Measurements from ENCODE around the gene EFCAB6.
A peak's percentile ranks its signal among the peaks of the same experiment; 100 is the strongest.

EFCAB6 gene, protein sequence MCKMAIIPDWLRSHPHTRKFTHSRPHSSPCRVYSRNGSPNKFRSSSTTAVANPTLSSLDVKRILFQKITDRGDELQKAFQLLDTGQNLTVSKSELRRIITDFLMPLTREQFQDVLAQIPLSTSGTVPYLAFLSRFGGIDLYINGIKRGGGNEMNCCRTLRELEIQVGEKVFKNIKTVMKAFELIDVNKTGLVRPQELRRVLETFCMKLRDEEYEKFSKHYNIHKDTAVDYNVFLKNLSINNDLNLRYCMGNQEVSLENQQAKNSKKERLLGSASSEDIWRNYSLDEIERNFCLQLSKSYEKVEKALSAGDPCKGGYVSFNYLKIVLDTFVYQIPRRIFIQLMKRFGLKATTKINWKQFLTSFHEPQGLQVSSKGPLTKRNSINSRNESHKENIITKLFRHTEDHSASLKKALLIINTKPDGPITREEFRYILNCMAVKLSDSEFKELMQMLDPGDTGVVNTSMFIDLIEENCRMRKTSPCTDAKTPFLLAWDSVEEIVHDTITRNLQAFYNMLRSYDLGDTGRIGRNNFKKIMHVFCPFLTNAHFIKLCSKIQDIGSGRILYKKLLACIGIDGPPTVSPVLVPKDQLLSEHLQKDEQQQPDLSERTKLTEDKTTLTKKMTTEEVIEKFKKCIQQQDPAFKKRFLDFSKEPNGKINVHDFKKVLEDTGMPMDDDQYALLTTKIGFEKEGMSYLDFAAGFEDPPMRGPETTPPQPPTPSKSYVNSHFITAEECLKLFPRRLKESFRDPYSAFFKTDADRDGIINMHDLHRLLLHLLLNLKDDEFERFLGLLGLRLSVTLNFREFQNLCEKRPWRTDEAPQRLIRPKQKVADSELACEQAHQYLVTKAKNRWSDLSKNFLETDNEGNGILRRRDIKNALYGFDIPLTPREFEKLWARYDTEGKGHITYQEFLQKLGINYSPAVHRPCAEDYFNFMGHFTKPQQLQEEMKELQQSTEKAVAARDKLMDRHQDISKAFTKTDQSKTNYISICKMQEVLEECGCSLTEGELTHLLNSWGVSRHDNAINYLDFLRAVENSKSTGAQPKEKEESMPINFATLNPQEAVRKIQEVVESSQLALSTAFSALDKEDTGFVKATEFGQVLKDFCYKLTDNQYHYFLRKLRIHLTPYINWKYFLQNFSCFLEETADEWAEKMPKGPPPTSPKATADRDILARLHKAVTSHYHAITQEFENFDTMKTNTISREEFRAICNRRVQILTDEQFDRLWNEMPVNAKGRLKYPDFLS (N-terminal part only)

DNA sequence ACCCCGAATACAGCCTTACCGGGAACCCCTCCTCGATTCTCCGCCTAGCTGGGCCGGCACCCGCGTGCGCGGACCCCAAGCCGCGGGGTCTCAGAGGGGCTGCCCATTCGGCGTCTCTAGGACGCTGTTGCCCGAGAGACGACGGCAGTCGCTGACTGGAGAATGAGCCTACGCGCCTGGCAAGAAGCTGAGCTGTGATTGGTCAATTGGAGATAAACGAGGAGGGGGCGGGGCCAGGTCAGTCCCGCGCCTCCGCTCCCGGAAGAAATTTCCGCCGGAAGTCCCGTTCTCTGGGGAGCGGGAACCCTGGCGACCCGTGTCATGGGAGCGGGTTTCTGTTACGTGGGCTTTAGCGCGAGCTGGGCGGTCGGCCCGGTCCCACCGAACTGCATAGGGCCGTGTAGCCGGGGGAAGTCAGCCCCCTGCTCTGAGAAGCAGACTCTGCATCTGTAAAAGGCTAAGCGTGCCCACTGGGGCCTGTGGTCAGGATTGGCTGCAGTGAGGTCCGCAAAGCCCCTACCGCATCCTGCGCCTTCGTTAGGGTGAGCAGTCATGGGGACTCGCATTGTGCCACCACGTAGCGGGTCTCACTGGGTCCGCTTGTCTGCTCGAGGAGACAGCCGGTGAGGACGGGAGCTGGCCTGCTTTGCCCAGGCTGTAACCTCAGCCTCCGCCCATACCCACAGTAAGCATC lies at the start of gene EFCAB6:
EFCAB6 (minus strand) TSS at position 157 of the 694 bp plus-strand sequence. CDS start 29,987 bp downstream, outside the sequence.
- DNase-seq: peak; percentile 96

DNA sequence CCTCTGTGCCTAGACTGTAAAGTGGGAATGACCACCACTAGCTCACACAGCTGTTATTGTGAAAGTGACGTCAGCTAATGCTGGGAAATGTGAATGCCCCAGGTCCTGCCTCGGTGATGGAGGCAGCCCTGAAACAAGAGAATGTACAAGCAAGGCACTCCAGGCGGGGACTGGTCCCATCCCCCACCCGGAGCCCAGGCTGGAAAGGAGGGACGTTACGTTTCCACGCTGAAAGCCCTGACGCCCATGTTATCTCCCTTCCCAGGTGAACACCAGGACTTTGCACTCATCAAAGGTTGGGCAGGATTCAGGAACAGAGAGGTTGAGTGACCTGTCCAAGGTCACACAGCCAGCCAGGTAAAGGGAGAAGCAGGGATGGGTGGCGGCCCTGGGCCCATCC lies 49.4 kb upstream of the EFCAB6 start:
- peak; percentile 63 for DNase-seq

DNA sequence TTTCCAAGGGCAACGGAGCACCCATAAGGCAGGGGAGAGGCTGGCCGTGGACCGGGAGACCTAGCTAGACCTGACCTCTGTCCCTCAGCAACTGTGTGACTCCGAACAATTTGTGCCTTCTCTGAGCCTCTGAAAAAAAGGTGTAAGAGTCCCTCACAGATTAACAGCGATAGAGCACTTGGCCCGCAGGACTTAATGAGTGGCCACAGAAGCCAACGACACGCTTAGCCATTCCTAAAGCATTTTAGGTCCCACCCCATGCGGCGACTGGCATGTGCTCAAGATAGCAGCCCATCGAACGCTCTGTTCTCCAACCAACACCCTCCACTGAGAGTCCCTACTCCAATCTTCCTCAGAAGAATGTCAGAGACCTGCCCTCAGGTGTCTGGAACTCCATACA lies 48.7 kb upstream of the EFCAB6 start:
- peak; percentile 53 for DNase-seq

DNA sequence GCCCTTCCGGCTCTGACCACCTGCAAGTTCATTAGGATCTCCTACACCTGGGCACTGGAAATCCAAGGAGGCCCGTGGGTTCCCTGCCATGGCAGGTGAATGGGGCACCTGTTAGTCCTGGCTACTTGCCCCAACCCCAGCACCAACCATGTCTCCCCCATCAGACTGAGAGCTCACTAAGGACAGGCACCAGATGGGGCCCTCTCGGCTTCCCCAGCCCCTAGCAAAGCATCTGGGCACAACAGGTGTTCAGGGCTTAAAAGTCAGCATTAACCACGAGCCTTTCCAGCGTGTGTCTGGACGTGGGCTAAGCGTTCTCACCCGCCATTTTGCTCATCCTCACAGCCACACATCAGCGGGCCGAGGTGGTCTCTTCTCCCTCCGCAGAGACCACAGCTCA lies 48.0 kb upstream of the EFCAB6 start:
- peak; percentile 92 for DNase-seq

DNA sequence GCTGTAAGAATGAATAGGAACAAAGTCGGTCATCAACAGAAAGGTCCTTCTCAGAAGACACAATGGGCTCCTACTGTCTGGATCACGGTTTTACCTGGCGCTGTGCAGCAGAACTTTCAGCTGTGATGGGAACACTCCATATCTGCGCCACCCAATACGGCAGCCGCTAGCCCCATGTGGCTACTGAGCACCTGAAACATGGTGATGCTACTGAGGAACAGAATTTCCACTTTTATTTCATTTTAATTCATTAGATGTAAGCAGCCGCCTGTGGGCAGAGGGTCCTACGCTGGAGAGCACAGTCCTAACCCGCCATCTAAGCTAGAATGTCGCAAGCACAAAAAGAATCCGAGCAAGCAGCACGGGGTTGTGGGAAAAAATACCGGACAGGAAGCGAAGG lies 47.5 kb upstream of the EFCAB6 start:
- no peak for DNase-seq

DNA sequence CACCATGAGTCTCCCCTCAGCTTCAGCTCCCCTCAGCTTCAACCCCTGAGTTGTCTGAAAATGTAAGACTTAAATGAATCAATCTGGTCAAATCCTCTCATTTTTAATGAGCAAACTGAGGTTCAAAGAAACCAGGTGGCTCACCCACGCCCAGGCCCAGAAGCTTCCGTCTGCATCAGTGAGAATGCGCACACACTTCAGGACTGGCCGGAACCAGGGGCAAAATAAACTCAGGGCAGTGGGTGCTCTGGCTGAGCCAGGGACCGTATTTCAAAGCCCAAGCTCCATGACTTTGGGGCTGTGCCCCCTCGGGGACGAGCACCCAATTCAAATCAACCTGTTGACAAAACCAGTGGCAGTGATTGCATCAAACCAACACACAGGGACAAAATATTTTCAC lies 47.1 kb upstream of the EFCAB6 start:
- no peak for DNase-seq

DNA sequence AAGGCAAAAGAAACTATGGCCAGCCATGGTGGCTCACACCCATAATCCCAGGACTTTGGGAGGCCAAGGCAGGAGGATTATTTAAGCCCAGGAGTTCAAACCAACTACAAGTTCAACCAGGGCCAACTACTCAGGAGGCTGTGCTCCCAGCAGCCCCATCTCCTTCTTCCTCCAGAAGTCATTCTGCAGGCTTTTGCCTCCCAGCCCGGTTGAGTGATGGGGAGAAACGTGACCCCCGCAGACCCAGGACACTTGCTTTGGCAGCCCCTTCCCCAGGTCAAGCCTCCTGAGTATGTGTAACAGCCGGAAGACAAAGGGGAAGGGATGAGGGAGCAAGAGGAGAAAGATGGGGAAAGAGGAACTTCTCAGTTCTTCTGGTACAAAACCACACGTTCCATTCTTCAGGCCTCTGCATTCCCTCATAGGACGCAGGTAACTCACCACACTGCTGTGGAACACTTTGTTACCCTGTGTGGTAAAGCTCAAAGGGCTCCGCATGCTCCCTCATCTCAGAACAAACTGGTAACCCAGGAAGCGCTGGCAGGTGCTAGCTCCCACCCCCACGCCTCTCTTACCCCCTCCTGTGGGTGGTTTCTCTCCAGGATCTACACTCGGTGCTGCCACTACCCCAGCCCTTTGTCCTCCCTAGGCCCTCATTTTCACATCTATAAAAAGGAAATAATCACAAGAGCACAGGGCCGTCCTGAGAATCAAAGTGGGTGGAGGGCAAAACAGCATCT lies 46.2 kb upstream of the EFCAB6 start:
- no peak for DNase-seq

DNA sequence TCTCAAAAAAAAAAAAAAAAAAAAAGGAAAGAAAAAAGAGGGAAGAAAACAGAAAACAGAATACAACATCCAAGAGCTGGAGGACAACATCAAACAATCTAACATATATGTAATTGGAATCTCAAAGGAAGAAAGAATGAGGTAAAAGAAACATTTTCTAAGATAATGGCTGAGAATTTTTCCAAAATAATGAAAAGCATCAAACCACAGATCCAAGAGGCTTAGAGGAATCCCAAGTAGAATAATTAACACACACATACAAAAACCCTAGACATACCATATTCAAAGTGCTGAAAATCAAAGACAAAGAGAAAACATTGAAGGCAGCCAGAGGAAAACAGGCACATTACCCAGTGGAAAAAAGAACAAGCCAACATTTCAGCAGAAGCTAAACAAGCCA lies 45.3 kb upstream of the EFCAB6 start:
- DNase-seq: no peak

DNA sequence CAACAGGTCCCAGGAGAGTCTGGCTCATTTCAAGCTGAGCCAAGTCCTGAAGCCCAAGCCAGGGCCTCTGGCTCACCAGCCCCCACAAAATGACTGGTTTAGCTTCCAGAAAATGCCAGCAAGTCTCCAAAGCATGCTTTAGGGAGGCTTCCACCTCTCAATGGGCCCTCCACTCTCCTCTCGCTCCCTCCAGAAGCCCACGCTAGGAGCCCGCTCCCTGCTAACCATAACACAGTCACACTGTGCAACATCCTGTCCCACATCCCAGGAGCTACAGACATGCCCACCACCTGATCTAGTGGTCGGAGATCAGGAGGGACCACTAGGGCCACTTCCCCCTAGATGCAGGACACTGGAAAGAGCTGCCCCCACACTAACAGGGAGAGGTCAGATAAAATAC lies 43.3 kb upstream of the EFCAB6 start:
- no peak for DNase-seq

DNA sequence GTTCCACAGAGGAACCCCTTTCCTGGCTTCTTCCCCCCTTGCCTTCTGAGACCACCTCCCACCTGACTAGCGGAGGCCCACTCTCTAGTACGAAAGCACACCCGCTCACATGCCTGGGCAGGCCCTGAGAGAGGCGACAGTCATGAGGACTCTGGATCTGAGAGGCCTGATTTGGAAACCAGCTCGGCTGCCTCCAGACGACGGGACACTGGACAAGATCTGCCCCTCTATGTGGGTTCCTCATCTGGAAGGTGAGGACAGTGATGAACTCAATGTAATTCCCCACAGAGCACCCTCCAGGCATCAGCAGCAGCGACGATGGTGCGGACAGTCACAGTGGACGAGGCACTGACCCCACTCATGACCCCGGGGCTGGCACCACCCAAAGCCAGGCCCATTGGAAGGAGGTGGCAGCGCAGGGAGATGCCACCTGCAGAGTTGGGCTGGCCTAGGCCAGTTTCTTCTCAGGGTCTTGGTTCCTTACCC lies 42.7 kb upstream of the EFCAB6 start:
- DNase-seq: no peak

DNA sequence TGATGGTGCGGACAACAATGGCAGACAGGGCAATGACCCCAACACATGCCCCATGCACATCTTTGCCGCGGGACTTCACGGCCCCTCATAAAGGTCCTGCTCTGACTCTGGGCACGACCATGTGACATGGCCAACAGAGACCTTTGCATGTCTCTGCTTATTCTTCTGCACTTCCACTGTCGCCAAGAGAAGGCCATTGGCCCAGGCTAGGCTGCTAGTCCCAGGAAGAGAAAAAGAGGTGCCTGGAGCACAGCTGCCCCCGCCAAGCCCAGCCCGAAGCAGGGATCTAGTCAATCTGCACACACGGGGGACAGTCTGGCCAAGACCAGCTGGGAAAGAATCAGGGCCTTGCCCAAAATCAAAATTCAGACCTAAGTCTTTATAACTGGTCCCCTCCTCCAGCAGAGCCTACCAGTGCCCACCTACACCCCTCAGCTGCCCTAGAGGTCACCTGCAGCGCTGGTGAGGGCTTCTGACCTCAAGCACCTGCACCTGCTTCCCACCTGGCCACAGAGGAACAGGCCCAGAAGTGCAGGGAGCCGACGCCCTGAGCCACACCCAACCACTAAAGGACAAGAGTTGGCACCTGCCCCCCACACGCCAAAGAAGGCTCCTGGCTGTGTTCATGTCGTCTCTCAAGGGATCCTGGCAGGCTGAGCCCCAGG lies 42.1 kb upstream of the EFCAB6 start:
- DNase-seq: no peak

DNA sequence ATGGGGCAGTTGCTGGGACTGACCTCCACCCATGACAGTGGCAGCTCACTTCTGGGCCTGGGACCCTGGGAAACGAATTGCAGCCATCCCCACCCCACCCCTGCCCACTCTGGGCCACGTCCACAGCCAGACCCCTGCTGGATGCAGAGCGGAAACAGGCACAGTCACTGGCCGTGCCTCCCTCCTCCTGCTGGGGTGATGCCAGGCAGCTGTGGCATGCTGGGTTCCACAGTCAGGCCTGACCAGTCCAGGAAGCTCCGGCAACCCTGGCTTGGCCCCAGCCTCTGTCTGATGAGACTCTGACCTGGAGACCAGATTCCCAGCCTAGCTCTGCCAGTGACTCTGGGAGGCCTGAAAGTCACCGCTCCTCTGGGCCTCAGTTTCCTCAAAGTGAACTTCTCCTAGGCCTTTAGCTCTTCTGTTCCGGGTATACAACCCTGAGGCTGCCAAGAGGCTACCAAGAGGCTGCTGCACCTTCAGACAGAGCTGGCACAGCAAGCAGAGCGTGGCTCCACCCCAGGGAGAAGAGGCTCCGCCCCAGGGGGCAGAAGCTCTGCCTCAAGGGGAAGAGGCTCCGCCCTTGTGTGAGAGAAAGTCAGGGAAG lies 41.3 kb upstream of the EFCAB6 start:
- peak; percentile 11 for DNase-seq

DNA sequence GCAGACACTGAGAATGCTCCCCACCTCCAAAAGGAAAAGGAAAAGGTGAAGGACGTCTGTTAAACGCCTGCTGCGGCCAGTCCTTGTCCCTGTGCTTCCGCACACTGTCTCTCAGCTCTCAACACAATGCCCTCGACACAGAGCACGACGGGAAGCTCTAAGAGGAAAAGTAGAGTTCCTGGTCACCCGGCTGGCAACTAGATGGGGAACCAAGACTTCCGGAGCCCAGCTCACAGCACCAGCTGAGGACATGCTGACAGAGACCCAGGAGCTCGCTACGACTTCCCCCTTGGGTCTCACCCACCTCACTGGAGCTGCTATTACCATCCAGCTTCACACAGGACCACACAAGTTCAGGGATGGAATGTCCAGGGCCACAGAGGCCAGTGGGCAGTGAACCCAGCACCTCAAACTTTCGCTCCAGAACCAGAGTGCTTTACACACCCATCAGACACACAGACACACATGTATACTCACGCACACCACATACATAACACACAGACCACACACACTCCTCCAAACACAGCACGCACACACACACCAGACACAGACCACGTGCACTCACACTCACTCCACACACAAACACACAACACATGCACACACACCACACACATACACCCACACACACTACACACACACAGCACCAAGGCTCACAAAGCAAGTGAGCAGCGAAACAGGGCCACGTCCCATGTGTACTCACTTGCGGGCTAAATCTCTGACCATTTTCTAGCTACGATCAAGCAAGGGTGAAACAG lies 40.6 kb upstream of the EFCAB6 start:
- DNase-seq: no peak

DNA sequence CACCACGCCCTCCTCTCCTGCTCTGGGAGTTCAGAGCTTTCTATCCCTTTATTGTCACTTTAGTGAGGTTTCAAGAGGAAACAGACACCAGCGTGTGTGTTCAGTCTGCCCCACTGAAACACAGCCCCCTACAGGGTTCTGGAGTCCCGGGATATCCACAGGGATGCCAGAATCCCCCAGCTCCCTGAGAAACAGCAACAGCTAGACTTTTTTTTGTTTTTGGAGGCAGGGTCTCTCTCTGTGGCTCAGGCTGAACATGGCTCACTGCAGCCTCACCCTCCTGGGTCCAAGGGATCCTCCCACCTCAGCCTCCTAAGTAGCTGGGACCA lies 39.8 kb upstream of the EFCAB6 start:
- no peak for DNase-seq

DNA sequence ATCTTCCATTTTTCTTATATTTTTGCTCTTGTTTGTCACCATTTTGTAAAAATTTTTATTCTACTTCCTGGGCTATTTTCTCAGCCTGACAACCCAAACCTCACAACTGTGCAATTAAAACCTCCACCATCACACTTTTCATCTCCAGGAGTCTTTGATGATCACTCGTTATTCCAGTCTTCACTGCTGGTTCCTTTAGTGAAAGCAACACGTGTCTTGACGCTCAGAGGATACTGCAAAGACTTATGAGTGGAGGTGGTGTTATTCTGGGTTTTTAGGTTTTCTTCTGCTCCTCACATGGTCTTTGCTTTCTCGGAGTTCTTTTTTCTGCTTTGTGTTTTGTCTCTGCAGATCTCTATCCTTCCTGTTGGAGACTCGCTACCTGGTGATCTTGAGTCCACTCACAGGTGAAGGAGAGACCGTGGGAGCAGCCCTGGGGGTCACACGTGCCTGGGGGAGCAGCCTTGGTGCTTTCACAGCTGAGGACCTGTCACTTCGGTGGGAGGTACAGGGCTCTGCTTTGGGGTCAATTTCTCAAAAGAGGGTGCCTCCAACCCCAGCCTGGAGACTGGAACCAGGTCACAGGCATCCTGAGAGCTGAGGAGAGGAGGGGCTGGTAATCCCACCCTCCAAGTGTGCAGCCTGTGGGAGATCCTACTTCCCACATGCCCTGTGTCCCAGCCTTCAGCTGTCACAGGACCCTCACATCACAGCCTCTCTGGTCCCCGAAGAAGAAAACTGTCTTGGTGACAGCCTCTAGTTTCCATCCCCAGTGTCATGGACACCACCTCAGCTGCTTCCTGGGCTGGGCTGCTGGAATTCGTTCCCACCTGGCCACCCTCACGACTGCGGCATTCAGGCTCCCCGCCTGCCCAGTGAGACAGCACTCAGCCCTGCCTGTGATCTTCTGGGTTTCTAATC lies 39.2 kb upstream of the EFCAB6 start:
- DNase-seq: no peak

DNA sequence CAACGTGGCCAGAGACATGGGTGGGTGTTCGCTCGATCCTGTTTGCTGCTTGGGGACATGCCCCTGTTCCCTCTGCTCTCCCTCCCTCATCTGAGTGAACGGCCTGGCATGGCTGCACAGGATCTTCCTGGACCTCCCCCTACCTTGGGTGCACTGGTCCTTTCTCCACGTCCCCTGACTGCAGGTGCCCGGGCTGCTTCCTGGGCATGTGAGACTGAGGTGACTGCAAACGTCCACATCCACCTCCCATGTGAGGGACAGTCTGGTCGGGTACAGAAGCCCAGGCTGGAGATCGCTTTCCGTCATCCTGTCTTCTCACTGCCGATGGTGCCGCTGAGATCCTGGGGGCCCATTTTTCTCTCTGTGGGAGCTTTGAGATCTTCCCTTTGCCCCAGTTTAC lies 38.4 kb upstream of the EFCAB6 start:
- no peak for DNase-seq

DNA sequence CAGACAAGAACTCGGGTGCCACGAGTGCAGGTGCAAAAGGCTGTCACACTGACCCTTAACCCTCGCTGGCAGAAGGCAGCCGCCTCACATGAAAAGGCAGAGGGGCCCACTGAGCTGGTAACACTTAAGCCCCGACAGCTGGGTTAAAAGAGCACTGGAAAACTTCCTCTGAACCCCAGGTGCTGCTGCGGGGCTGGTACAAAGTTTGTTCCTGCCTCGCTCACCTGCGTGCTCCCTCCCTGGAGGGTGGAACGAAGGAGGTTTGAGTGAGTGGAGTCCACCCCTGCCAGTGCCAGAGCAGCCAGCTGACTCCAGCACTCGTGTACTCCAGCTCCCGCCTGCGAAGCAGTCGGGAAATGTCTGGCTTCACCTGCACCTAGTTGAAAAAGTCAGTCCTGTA lies 37.6 kb upstream of the EFCAB6 start:
- no peak for DNase-seq

DNA sequence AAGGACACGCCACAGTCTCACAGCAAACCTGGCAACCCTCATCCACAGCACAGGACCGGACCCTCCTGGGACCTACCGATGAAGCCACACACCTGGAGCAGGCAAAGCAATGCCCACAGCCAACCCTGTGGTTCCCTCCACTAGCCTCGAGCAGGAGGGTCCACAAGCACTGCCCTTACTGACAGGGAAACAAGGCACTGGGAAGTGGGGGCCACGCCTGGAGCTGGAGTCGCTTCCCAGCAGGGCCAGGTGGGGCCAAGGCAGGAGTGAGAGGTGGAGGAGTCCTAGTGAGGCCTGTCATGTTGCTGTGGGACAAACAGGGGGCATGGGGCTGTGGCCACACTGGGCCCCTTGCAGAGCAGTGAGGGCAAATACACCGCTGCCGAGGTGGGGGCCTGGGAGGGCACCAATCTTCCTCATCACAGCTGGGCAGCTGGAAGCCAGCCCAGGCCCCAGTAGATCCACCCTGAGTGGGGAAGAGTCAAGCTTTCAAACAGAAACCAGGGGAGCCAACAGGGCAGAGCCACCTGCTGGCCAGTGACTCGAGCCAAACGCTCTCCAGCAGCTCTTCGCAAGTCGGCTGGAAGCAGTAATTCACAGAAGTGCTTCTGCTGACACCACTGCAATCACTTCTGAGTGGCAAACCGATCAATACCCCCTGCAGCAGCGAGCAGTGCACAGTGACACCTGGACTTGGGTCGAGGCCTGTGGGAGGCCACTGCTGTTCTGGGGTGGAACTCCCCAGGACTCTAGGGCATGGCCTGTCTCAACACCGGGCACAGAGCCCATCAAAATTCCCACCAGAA lies 36.5 kb upstream of the EFCAB6 start:
- DNase-seq: peak; percentile 6
